HG02973 (cell line): ENCODE data around the gene KRTAP6-1.

Experiments used
- ATAC-seq: cut with Tn5 transposase; IDR thresholded peaks from one replicate; pipeline ENCODE4 v1.9.1; 2021; ENCODE audit warnings: moderate library complexity; ENCODE audit not compliant: unreplicated experiment

Gene KRTAP6-1

GRCh38 chr21:30613836-30614235 lies at the start of gene KRTAP6-1:
TSS of gene KRTAP6-1 (minus strand) at chr21:30613930. CDS start at chr21:30613904, 26 bp downstream.
- no peak for ATAC-seq

GRCh38 chr21:30652891-30653290 lies 39.2 kb upstream of the KRTAP6-1 start:
- no peak for ATAC-seq

GRCh38 chr21:30646904-30647414 lies 33.2 kb upstream of the KRTAP6-1 start:
- ATAC-seq = no peak

GRCh38 chr21:30642564-30642963 lies 28.8 kb upstream of the KRTAP6-1 start, which contains the start of gene KRTAP20-3:
TSS of gene KRTAP20-3 (plus strand) at chr21:30642864.
- ATAC-seq = no peak

GRCh38 chr21:30638686-30639085 lies 25.0 kb upstream of the KRTAP6-1 start:
- no peak for ATAC-seq

GRCh38 chr21:30634906-30635305 lies 21.2 kb upstream of the KRTAP6-1 start, which contains the start of gene KRTAP20-2:
TSS of gene KRTAP20-2 (plus strand) at chr21:30635206. CDS start at chr21:30635264, 58 bp downstream.
- no peak for ATAC-seq

GRCh38 chr21:30629200-30629599 lies 15.5 kb upstream of the KRTAP6-1 start:
- no peak for ATAC-seq

GRCh38 chr21:30628109-30628508 lies 14.4 kb upstream of the KRTAP6-1 start:
- no peak for ATAC-seq

- ATAC-seq = no peak
Measured at GRCh38 chr21:30625449-30626165, 11.9 kb upstream of the KRTAP6-1 start.

- no peak for ATAC-seq
Measured at GRCh38 chr21:30623362-30623761, 9.6 kb upstream of the KRTAP6-1 start.

GRCh38 chr21:30620522-30620921 lies 6.8 kb upstream of the KRTAP6-1 start, which contains the start of gene KRTAP20-4:
TSS of gene KRTAP20-4 (plus strand) at chr21:30620627.
- no peak for ATAC-seq

GRCh38 chr21:30620080-30620479 lies 6.3 kb upstream of the KRTAP6-1 start:
- no peak for ATAC-seq

- ATAC-seq = no peak
Measured at GRCh38 chr21:30616125-30616524, 2.4 kb upstream of the KRTAP6-1 start, which contains the start of gene KRTAP20-1. TSS of gene KRTAP20-1 (plus strand) at chr21:30616425. CDS start at chr21:30616455, 30 bp downstream.

- no peak for ATAC-seq
Measured at GRCh38 chr21:30615199-30615598, 1.5 kb upstream of the KRTAP6-1 start.

GRCh38 chr21:30612132-30612531 lies 1.6 kb downstream of the KRTAP6-1 start:
- ATAC-seq = no peak

GRCh38 chr21:30605968-30606367 lies 7.8 kb downstream of the KRTAP6-1 start:
- no peak for ATAC-seq

GRCh38 chr21:30600787-30601186 lies 12.9 kb downstream of the KRTAP6-1 start, which contains the start of gene KRTAP22-1:
TSS of gene KRTAP22-1 (plus strand) at chr21:30601087.
- no peak for ATAC-seq

GRCh38 chr21:30598802-30599201 lies 14.9 kb downstream of the KRTAP6-1 start, which contains the start of gene KRTAP6-2:
TSS of gene KRTAP6-2 (minus strand) at chr21:30598902. CDS start at chr21:30598874, 28 bp downstream.
- ATAC-seq = no peak

GRCh38 chr21:30592140-30592539 lies 21.6 kb downstream of the KRTAP6-1 start, which contains the start of gene KRTAP6-3:
TSS of gene KRTAP6-3 (plus strand) at chr21:30592440. CDS start at chr21:30592446, 6 bp downstream.
- no peak for ATAC-seq

- no peak for ATAC-seq
Measured at GRCh38 chr21:30590297-30590696, 23.4 kb downstream of the KRTAP6-1 start, which contains the start of gene KRTAP22-2. TSS of gene KRTAP22-2 (minus strand) at chr21:30590397.

GRCh38 chr21:30582870-30583269 lies 30.9 kb downstream of the KRTAP6-1 start:
- ATAC-seq = no peak

GRCh38 chr21:30580132-30580531 lies 33.6 kb downstream of the KRTAP6-1 start:
- no peak for ATAC-seq
